NCI-H446 (cell line): ENCODE measurements around the gene PIK3R3.

ENCODE experiments used
- DNase-seq, 2 experiments: peaks; one replicate each; lab custom pipeline; 2025; lab: John Stamatoyannopoulos, UW

PIK3R3 gene

DNA sequence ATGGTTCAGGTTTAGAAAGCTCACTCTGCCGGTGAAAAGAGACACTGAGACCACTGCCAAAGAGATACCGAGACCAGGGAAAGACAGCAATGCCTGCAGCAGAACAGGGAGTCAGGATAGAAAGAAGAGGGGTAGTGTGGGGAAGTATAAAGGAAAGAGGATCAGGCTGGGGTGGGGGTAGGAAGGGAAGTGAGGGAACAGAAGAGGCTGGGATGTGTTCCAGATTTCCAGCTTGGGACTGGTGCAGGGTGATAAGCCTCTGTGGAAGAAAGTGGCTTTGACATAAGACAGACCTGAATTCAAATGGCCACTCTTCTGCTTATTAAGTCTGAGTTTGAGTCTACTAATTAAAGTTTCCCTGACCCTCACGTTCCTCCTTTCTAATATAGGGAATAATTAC lies 105.9 kb downstream of the PIK3R3 start:
- no peak for DNase-seq

DNA sequence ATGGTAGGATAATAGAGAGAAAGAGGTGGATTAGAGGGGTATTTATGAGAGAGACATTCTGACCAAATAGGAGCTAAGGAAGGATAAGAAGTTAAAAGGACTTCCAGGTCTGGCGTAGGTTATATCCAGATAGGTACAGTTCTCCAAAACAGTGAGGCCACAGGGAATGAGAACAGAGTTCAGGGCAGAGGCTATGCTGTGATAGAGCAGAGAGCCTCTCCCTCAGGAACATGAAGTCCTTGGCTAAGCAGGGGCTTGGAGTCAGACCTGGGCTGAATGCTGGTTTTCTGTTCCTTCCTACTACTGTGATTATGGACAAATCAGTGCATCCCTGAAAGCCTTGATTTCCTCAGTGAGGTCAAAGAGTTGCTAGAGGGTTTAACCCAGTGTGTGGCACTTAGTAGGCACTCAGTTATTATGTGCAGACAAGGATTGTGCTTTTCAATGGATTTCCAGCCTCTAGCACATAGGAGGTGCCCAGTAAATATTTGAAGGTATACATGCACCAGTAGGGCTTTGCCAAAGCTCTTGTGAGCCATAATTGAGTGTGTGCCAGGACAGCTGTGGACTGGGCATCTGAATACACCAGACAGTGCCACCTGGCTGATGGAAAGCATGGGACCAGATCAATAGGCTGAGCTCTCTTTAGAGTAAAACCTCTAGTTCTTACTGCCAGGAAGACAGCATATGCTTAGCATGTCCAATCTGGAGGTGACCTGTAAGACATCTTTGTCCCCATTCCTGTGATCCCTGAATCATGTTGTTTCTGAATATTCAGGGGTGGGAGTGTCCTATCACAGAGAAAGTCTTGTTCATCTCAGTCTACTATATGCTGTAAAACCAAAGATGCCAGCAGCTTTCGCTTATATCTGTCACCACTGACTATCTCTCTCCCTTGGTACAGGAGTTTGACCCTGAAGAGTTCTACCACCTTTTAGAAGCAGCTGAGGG lies 111.1 kb downstream of the PIK3R3 start:
- peak in 1 of 2 experiments; percentile 31 for DNase-seq

DNA sequence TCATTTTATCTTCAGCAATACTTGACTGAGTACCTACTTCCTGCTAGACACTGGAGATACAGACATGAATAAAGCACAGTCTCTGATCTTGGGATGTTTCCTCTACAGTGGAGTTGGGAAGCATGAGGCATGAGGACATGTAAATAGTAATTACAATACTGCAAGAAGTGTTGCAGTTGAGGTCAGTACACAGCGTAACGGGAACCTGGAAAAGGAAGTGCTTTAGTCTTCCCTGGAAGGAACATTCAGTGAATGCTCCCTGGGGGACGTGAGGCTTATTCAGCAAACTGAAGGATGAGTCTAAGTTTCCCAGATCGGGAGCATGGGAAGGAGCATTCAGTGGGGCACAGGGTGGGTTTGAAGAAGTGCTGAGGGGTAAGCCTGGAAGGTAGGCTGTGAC lies 112.4 kb downstream of the PIK3R3 start:
- DNase-seq: no peak

DNA sequence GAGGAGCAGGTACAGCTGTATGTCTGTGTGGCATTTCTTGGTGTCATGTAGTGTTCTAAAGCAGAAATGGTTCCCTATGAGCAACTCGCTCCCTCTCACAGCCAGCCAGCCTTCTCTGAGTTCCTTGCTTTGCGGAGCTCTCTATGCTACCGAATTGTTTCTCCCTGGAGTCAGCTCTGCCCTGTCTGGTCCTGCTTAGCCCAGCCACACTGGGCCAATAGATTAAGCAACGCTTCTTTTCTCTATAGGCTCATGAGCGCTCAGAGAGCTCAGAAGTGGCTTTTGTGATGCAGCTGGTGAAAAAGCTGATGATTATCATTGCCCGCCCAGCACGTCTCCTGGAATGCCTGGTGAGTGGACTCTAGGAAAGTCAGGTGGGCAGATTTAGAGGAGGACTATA lies 113.1 kb downstream of the PIK3R3 start:
- DNase-seq: no peak

DNA sequence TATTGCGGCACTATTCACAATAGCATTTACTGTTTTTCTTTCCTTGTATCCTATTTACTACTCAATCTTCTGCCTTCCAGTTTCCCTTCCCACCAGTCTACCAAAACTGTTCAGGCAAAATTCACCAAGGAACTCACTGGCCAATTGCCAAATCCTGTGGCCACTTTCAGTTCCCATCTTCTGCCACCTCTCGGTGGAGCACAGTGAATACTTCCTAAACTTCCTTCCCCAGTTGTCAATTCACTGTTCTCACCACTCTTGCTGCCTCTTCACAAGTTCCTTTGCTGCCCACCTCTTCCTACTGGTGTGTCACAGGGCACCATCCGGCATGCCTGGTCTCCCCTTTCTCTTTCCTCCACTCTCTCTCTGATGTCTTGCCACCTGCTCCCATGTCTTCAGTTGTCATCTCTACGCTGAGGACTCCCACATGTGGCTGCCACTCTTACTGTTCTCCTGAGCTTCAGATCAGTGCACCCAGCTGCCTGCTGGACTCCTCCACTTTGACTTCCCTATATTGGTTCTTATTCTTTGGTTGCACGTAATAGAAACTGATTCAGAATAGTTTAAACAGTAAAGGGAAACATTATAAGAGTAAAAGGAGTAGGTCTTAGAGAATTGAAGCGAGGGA lies 114.4 kb downstream of the PIK3R3 start:
- no peak for DNase-seq

DNA sequence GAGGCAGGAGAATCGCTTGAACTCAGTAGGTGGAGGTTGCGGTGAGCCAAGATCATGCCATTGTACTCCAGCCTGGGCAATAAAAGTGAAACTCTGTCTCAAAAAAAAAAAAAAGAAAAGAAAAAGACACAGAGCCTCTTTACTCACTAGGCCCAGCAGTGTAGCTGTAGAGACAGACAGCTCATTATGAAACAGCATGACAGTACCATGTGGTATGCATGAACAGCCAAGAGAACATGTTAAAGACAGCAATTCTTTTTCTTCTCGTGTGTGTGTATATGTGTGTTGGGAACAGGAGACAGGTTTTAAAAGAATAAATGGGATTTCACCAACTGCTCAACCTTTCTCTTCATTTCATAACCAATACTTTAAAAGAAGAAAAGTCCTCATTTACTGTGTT lies 118.8 kb downstream of the PIK3R3 start:
- no peak for DNase-seq

DNA sequence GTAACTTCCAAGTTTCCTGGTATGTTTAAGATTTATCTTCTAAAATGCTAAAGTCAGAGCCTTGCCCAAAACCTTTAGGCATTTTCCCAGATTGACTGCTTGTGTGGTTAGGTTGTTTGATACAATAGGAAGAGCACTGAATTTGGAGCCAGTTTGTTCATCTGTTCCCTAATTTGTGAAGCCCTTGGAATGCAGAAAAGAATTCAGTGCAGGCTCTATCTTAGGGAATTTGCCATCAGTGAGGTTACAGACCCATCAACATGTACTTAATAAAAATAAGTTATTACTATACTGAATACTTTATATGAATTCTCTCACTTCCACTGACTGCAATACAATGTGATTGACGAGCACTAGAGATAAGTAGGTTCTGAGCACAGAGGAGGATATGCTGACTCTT lies 120.2 kb downstream of the PIK3R3 start:
- DNase-seq: no peak

DNA sequence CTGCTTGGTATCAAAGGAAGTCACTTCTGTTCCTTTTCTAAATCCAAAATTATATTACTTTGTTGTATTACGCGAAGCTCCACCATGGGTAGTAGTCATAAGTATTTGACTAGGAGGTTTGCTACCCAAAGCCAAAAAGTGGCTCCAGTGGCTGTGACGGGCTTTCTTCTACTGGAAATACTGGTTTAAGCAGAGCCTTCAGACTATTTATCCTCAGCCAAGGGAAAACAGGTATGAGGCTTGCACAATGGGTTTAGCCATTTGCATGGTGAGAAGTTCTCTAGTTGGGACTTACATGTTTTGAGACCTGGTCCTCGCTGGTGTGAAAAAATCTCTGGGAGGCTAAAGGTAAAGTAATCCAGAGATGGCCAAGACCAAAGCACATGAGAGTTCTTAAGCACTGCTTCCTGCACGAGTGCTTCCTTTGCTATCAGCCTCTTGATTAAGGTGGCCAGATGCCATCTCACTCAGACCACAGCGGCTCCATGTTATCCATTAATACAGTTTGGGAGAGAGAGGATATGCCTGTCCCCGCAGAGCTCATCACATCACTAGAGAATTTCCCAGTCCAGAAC lies 121.2 kb downstream of the PIK3R3 start:
- no peak for DNase-seq

DNA sequence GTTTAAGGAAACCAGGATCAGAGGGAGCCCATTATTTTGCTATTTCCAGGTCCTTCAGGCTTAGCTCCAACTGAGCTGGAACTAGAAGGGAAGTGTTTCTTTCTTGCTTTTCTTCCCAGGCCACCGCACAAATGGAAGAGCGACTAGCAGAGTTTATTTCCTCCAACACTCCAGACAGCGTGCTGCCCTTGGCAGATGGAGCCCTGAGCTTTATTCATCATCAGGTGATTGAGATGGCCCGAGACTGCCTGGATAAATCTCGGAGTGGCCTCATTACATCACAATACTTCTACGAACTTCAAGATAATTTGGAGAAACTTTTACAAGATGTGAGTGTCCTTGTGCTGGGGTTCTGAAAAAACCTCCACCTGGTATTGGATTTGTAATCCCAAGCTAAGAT lies 121.8 kb downstream of the PIK3R3 start:
- DNase-seq: no peak

DNA sequence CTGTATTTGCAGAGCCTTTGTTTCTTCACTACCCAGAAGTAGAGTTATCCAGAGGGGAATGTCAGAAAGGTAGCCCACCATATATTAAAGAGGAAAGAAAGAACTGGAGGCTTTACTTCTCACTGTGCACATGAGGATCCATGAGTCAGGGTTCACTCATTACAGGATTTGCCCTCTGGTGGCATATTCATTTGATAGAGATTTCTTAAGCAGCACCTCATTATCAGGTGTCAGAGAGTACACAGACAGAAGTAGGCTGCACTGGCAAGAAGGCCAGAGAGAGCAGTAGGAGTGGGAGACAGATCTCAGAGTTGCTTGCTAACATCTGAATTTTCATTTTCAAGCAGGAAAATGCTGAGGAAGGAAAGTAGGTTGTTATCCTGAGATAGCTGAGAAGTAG lies 123.8 kb downstream of the PIK3R3 start:
- no peak for DNase-seq

DNA sequence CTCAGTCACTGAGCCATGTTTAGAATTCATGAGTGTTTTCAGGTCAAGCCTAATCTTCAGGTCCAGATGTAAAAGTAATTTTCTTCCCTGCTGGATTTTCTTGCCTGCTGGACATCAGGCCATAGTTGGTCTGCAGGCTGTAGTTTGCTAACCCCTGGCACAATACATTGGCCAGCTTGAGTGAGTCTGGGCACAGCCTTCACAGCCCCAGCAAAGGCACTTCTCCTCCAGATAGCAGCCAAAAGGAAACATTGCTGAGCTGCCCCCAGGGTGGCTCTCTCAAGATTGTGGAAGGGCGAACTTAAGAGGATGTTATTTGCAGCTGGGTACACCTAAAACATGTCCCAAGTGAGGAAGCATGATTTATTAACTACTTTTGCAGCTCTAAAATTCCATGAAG lies 126.8 kb downstream of the PIK3R3 start:
- DNase-seq: no peak

DNA sequence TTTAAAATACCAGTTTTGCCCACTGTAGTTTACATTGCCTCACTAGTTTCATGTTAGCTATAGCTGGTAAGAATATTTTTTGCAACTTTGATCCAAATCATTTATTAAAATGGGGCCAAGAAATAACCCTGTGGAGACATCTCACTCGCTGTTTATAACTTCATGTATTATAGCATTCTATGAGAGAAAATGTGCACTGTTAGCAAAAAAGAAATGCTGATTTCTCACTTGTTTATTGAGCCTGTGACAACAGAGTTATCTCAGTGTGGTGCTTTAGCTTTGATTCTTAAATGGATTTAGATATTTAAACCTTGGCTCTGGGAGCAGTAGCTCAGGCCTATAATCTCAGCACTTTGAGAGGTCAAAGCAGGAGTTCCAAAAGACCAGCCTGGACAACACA lies 127.9 kb downstream of the PIK3R3 start:
- no peak for DNase-seq

DNA sequence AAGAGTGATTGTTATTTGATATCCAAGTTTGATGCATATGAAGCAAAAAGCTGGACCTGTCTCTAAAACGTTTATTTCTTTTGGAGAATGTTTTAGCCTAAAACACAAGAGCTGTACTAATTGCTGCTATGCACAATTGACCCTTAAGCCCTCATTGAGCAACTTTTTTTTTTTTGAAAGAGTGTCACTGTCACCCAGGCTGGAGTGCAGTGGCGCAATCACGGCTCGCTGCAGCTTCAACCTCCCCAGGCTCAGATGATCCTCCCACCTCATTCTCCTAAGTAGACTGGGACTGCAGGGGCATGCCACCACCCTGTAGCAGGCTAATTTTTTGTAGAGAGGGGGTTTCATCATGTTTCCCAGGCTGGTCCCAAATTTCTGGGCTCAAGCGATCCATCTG lies 129.1 kb downstream of the PIK3R3 start:
- DNase-seq: no peak

DNA sequence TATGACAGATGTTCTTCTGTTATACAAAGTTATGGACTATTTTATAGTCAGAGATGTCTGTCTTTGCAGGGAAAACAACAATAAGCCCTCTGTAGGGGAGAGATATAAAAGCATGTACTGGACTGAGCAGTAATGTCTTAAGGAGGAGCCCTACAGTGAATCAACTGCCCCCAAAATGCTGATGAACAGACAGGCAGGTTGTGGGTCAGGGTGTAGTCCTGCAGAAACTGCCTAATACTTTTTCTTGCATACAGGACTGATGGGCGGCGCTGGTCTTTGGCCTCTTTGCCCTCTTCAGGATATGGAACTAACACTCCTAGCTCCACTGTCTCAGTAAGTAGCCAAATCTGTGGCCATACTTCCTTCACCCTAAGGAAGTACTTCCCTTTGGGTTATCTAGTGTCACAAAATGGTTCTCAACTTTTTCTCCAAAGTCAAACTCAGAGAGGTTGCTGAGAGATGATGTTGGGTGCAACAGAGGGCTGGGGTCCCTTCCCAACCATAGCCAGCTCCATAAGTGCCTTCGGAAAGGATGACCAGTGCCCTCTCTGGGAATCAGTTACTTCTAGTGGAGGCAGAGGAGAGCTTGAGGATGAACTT lies 129.8 kb downstream of the PIK3R3 start:
- DNase-seq: no peak

DNA sequence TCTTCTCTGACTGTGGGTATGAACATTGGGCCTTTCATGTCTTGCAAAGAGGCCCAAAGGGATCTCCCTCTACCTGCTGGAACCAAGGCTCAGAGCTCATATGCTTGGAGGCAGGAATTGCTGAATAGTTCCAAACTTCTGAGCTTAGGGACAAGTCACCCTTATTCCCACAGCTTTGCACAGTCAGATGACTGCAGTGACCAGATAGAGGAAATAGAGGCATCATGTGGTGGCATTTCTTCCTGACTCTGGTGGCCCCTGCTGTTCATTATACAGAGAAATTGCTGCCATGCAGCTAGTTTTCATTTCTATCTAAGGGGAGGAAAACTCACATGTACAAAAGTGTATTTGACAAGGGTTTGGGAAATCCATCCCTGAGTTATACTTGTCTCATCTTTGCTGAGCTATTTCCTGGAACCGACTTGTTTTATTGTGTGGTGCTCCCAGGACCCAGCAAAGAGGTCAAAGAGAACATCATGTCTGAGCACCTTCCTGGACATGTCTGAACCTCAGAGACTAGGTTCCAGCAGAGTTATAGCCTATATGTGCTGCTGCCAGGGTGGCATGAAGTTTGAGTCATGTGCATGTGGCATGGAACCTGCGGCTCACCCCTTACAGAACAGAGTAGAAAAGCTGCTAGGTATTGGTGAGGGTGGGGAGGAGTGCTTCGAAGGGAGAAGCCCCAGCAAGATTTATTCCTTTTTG lies 131.2 kb downstream of the PIK3R3 start:
- no peak for DNase-seq

DNA sequence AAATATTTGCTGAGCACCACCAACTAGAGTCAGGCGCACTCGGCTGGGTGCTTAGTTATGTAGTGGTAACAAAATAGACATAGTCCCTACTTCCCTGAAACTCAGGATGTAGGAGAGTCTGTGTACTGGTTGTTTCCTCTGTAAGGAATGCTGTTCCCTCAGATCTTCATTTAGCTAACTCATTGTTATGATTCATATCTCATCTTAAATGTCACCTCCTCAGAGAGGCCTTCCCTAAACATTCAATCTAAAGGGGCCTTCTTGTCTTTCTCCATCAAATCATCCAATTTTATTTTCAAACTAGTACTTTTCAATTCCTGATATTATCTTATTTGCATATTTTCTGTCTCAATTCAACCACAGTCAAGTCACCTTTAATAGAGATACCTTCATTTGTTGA lies 132.9 kb downstream of the PIK3R3 start:
- no peak for DNase-seq

DNA sequence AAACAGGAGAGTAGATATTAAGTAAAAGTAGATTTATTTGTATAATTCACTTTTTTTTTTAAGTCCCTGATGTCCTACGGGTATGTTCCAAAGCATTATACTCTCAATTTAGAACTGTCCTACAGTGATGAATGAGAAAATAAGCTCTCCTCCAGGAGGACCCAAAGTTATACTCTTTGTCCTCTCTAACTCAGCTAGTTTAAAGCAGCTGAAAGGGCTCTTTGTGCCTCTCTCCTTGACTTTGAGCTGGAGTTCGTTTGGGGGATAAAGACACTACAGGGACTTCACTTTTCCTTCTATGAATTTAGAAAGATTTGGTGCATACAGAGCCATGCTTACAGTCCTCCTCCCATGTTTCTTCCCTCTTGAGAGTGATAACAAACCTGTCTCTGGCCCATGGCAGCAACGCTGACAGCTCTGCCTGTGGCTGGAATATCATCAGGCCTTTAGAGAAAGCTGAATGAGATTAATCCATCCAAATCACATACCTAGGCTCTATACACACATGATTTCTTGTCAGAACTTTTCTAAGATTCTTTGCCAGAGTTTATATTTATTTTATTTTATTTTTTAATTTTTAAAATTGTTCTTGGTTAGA lies 134.3 kb downstream of the PIK3R3 start:
- DNase-seq: no peak

DNA sequence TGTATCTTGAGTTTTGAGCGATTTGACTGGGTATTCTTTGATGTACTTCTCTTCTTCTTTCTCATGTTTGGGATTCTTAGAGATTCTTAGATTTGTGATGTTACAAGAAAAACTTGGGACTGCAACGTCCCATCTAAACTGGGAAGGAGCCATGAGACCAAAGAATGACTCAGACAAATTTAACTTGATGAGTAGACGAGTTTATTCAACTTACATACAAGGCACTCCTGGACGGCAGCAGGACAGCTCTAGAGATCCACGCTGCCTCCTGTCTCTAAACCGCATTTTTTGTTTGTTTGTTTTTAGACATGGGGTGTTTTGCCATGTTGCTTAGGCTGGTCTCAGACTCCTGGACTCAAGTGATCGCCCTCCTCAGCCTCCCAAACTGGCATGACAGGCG lies 137.1 kb downstream of the PIK3R3 start:
- DNase-seq: no peak

DNA sequence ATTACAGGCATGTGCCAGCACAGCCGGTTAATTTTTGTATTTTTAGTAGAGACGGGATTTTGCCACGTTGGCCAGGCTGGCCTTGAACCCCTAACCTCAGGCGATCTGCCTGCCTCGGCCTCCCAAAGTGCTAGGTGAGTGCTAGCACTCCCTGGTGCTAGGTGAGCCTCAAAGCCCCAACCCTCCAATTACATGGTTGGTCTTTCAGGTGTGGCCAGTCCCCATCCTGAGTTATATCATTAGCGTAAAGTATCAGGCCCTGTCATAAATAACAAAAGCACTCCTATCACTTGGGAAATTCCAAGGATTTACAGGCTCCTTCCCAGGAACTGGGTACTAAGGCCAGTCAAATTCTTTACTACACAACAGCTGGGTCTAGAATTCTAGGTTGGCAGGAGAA lies 138.0 kb downstream of the PIK3R3 start:
- DNase-seq: no peak
